NCI-H146 treated with DMSO at 0.1 percent for 48 hours (cell line): ENCODE results near the gene CGN.
A peak's percentile ranks its signal among the peaks of the same experiment; 100 is the strongest.

ENCODE experiments used
- DNase-seq: peaks from one replicate; lab custom pipeline; 2025; ENCODE audit not compliant: unreplicated experiment; lab: John Stamatoyannopoulos, UW

Gene CGN

DNA sequence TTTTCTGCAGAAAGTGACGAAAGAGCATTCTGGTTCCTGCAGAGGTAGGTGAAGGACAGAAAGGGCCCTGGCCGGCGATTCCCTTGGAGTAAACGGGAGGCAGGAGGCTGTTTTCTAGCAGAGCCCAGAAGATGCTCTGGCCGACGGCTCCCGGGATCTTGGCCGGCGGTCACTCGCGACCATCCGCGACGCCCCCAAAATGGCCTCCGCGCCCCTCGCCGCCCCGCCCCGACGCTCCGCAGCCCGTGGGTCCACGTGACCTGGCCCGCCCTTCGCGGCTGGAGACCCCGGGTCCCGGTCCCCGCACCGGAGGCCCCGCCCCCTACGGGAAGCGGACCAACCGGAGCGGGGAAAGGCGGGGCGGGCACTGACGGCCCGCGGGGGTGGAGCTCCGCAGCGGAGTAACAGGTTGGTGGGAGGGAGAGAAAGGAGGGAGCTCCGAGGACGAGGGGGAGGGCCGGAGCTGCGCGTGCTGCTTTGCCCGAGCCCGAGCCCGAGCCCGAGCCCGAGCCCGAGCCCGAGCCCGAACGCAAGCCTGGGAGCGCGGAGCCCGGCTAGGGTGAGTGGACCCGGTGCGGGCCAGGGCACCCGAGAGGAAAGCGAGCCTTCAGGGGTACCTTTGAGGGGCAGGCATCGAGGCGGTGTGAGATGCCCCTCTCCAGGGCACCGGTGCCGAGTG is at the start of gene CGN:
TSS of gene CGN (plus strand) at position 431 of the 679 bp plus-strand sequence. CDS start 7,133 bp downstream, outside the sequence.
- peak; percentile 94 for DNase-seq

GRCh38 chr1:151461694-151462093 is 49.5 kb upstream of the CGN start:
- DNase-seq: no peak

GRCh38 chr1:151465026-151465425 is 46.2 kb upstream of the CGN start:
- no peak for DNase-seq

GRCh38 chr1:151472856-151473731 is 38.1 kb upstream of the CGN start:
- peak; percentile 6 for DNase-seq

DNA sequence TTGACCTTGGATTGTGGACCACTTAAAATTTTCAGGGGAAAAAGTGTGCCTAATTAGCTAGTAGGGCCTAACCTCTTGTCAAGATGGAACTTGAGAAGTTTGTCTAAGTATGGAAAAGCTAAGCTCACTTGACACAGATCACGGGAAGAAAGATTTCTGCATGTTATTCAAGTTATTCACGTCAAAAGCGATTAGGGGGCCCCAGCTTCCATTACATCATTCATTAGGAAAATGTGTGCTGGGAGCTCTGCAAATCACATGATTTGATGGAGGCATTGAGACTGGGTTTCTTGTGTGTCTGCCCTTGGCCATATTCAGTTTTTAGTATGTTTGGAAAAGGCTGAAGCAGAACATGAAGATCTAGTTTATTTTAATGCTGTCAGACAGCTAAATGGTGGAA is 36.4 kb upstream of the CGN start:
- no peak for DNase-seq

GRCh38 chr1:151475175-151475574 is 36.0 kb upstream of the CGN start:
- DNase-seq: no peak

GRCh38 chr1:151476083-151476482 is 35.1 kb upstream of the CGN start:
- DNase-seq: no peak

GRCh38 chr1:151477066-151477465 is 34.1 kb upstream of the CGN start:
- no peak for DNase-seq

DNA sequence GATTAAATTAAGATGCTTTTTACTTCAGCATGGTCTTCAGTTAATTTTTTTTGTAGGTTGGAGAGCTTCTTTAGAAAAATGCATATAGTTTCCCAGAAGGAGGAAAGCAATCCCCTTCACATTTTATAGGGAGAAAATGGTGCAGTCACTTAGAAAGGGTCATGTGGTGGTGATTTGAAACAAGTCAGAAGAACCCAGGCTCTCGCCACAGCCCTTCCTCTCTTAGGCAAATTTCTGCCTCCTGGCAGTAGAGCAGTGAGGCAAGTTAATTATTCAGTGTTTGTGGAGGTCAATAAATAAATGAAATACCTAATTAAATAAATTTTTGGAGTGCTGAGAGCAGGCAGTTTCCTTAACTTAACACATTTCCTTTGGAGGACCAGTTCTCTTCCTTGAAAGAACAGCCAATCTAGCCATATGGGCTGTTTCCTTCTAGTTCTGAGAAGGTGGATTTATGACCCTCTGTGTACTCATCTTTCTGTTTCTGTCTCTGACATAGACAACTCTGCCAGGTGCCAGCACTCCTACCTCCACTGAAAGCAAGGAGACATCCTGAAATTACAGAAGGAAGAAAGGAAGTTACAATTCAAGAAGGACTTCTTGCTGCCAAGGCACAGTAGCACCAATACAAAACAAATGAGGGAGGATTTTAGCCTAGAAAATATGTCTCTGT is 32.9 kb upstream of the CGN start:
- no peak for DNase-seq

DNA sequence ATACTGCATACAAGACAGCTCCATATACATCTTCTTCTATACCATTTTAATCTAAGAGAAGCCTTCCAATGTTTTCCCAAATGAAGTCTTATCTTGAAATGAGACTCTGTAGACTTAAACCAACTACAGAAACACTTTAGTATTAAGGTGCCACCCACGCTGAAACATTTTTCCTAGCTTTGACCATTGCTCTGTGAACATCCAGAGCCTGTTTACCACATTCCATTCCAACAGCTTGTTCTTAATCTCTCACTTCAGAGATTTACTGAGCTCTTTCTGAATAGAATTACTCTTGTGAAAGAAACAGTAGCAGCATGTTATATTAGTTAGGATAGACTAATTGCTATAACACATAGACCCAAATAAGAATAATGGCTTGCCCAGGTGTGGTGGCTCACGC is 32.3 kb upstream of the CGN start:
- DNase-seq: no peak

DNA sequence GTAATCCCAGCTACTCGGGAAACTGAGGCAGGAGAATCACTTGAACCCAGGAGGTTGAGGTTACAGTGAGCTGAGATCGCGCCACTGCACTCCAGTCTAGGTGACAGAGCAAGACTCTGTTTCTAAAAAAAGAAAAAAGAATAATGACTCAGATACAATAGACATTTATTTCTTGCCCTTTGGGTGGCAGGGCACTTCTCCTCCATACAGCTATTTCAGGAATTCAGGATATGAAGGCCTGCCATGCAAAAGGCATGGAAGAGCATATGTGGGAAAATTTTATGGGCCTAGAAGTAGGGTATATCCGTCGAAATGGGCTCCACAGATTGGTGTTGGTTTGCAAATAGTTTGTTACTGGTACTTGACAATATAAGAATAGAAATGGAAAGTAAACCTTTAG is 31.7 kb upstream of the CGN start:
- DNase-seq: no peak

DNA sequence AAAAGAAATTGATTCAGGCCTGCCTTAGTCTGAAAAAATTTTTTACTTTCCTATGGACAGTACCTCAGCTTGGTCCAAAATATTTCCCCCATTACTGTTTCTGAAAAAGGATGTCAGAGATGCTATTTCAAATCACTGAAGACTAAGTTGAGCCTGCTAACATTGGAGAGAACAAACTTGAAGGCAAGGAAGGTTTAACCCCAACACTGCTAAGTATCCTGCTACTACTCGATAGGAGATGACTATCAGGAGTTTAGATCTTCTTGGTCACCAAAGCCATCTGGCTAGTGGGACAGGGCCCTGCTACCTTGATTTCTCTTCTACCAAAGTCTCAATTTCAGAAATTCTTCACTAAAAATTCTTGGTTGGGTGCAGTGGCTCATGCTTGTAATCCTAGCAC is 29.2 kb upstream of the CGN start:
- DNase-seq: no peak

DNA sequence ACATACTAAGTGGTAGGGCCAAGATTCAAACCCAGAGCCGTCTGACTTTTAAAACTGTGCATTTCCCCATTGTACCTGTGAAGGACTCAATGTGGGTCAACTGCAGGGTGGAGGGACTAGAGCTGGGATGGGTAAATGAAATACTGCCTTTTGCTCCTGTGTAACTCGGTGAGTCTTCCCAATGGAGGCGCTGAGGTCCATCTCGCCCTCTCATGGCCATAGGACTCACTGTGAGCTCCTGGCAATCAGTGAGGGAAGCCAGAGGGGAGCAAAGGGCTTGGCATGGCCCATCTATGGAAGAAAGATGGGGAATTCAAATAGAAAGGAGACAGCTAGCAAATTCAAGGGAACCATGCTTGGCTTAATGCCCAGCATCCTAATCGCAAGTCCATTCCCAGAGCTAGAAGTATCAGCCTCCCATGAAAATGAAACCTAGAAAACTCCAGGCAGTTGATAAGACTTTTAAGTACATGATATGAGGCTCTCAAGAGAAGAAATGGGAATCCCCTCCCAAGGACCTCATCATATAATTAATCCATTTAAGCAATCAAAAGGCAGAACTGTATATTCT is 25.4 kb upstream of the CGN start:
- no peak for DNase-seq

DNA sequence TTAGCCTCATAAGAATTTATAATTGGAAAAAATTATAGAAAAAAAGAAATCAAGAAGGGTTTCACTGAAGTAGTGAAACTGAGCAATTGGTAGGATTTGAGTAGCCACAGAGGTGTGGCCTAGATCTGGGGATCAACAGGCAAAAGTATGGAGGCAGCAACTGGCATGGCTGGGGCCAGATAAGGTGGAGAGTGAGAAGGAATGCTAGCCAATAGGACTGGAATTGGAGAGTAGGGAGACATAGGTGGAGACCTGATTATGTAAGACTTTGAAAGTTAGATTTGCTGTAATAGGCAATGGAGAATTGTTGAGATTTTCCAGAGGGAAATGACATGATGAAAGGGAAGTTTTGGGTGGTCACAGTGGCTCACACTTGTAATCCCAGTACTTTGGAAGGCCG is 24.6 kb upstream of the CGN start:
- no peak for DNase-seq

DNA sequence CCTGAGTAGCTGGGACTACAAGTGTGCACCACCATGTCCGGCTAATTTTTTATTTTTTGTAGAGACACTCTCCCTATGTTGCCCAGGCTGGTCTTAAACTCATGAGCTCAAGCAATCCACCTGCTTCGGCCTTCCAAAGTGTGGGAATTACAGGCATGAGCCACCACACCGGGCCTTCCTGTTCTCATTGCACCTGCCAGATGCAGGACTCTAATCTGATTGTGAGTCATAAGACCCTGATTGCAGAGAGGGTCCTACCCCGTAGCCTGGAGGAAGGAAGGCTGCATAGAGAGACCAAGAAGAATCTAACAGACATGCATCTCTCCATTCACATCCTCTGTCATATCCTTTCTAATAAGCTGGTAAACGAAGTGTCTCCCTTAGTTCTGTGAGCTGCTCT is 19.5 kb upstream of the CGN start:
- DNase-seq: no peak

GRCh38 chr1:151492120-151492519 is 19.1 kb upstream of the CGN start:
- DNase-seq: no peak

- no peak for DNase-seq
Measured at GRCh38 chr1:151493042-151493441, 18.1 kb upstream of the CGN start.

DNA sequence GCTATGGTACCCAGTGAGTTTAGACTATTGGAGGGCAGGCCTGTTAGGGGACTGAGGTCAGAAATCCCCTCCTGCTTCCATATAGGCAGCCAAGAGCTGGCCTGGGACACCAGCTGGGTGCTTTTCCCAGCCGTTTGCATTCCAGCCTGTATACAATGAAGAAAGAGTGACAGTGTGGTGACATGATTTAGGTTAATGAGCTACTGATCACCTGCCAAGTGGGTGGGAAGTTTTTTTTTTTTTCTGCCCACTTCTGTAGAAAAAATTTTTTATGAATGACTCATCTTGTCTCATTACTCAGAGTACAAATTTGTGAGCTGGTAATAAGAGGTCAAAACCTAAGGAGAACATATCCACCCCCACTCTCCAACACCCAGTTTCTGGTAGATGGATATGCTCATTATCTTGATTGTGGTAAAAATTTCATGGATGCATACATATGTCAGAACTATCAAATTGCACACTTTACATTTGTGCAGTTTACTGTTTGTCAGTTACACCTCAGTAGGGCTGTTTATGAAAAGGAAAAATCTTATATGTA is 16.4 kb upstream of the CGN start:
- DNase-seq: no peak

- DNase-seq: no peak
Measured at GRCh38 chr1:151495316-151495715, 15.9 kb upstream of the CGN start.

DNA sequence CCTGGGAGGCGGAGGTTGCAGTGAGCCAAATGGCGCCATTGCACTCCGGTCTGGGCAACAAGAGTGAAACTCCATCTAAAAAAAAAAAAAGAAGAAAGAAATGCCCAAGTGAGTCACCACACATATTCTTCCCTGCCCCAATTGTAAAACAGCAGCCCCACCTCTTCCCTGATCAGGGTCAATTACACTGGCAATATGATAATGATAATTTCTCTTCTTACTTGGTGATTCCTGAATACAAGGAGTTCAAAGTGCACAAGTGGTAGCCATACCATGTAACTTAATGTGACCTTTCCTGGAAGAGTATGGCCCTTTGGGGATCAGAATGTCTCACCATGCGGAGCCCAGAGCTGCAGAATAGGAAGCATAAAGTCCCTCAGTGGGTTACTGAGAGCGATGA is 11.8 kb upstream of the CGN start:
- no peak for DNase-seq

DNA sequence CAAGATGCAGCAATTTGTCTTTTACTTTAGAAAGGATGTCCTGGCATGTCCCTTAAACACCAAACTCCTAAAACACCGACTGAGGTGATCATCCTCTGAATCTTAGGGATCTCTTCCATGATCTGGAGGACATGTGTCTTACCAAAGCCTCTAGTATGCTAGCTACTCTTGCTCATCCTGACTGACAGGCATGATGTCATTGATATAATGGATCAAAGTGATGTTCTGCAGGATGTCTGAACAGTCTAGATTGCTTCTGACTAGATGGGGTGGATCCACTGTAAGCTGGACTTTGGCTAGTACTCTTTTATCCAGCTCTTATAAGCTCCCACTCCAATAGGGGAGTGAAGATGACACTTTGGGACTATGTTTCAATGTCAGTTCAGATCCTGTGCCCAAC is 11.3 kb upstream of the CGN start:
- DNase-seq: no peak
